Nephron (organoid): ENCODE data around the gene NEK11.

Experiments used
- H3K27ac Mint-ChIP-seq, 3 experiments: 2 replicates each; pipeline ENCODE4 v1.8.0; 2020; ENCODE audit warnings: mixed read lengths in 3 of 3, mild to moderate bottlenecking in 2 of 3, moderate library complexity in 1 of 3
- H3K27me3 Mint-ChIP-seq: 2 replicates; pipeline ENCODE4 v1.8.0; 2021; ENCODE audit warnings: low read depth, mild to moderate bottlenecking, moderate library complexity, mixed read lengths
- H3K36me3 Mint-ChIP-seq: 2 replicates; pipeline ENCODE4 v1.8.0; 2020; ENCODE audit warnings: low read depth, mixed read lengths
- H3K4me1 Mint-ChIP-seq: 2 replicates; pipeline ENCODE4 v1.8.0; 2020; ENCODE audit warnings: mixed read lengths
- H3K4me3 Mint-ChIP-seq, 3 experiments: 2 replicates each; pipeline ENCODE4 v1.8.0; 2020; ENCODE audit warnings: mild to moderate bottlenecking in 3 of 3, mixed read lengths in 3 of 3, moderate library complexity in 2 of 3
- H3K9me3 Mint-ChIP-seq: 2 replicates; pipeline ENCODE4 v1.8.0; 2020; ENCODE audit warnings: mixed read lengths
- CTCF ChIP-seq, 3 experiments: fragments of 200-600 bp; sonication (generic); IDR thresholded peaks; one replicate each; pipeline ENCODE4 v1.5.0; 2021; ENCODE audit warnings: antibody characterized with exemption in 3 of 3; ENCODE audit not compliant: unreplicated experiment in 3 of 3

The NEK11 gene

DNA sequence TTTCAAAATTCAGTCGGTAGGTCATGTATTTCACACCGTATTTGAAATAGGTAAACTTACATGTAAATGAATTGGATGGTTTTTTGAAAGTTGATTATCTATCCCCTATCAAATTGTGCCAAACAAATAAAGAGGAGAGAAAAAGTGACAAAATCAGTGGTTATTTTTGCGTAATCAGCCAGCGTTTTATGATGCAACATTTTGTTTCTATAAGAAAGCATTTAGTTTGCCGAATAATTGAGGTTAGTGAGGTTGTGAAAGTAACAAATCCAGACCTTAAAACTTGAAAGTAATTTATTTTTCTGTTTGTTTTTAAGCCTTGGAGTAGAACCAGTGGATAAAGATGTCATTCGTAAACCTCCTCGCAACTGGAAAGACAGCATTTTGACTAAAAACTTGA lies 29.4 kb upstream of the NEK11 start:
- H3K4me1 Mint-ChIP-seq = peaks cover under 1% of the 10 kb centered on the region
- no peaks in the 10 kb centered on the region for H3K9me3 Mint-ChIP-seq
- no peak overlapping the region for H3K4me3 Mint-ChIP-seq
- no peak overlapping the region for H3K27ac Mint-ChIP-seq
- H3K36me3 Mint-ChIP-seq = peaks cover 37% of the 10 kb centered on the region
- no peak for TF ChIP-seq CTCF (IDR thresholded peaks at IDR 0.05; ENCODE audit: unreplicated experiment in 3 of 3)
- H3K27me3 Mint-ChIP-seq = no peaks in the 10 kb centered on the region

GRCh38 chr3:131001071-131001470 lies 25.6 kb upstream of the NEK11 start:
- H3K9me3 Mint-ChIP-seq = no peaks in the 10 kb centered on the region
- no peaks in the 10 kb centered on the region for H3K27me3 Mint-ChIP-seq
- H3K27ac Mint-ChIP-seq = no peak overlapping the region
- H3K36me3 Mint-ChIP-seq = peaks cover 45% of the 10 kb centered on the region
- no peak for TF ChIP-seq CTCF (IDR thresholded peaks at IDR 0.05; ENCODE audit: unreplicated experiment in 3 of 3)
- no peak overlapping the region for H3K4me3 Mint-ChIP-seq
- no peaks in the 10 kb centered on the region for H3K4me1 Mint-ChIP-seq

- Mint-ChIP-seq H3K4me1 (no peaks in the 10 kb centered on the region), H3K27ac (no peak overlapping the region), H3K9me3 (no peaks in the 10 kb centered on the region), H3K27me3 (no peaks in the 10 kb centered on the region), H3K36me3 (peaks cover 47% of the 10 kb centered on the region), H3K4me3 (no peak overlapping the region)
- no peak for TF ChIP-seq CTCF (IDR thresholded peaks at IDR 0.05; ENCODE audit: unreplicated experiment in 3 of 3)
These were observed 22.1 kb upstream of the NEK11 start for GRCh38 chr3:131004603-131005002.

DNA sequence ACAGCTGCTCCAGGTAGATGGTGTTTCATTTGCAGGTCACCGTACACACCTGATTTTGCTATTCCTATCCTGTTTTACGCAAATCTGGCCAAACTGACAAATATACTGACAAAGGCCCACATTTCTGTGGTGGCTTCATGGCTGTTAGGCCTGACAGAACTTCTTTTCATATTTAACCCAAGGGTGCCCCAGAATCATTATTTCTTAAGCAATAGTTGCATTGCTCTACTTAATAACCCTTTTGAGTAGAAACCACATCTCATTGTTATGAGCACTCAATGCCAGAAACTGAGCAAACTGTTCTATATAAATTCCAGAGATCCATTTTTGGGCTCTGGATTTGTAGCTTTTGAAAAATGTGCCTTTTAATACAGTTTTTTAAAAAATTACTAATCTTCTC lies 19.4 kb upstream of the NEK11 start:
- Mint-ChIP-seq H3K27ac (no peak overlapping the region), H3K36me3 (peaks cover 49% of the 10 kb centered on the region), H3K27me3 (no peaks in the 10 kb centered on the region), H3K4me1 (no peaks in the 10 kb centered on the region), H3K4me3 (no peak overlapping the region), H3K9me3 (no peaks in the 10 kb centered on the region)
- TF ChIP-seq CTCF (IDR thresholded peaks at IDR 0.05; ENCODE audit: unreplicated experiment in 3 of 3) = no peak

- Mint-ChIP-seq H3K4me1 (no peaks in the 10 kb centered on the region), H3K27me3 (no peaks in the 10 kb centered on the region)
These were observed 18.9 kb upstream of the NEK11 start for GRCh38 chr3:131007782-131008181.

More at GRCh38 chr3:131007782-131008181, 18.9 kb upstream of the NEK11 start:
- Mint-ChIP-seq H3K4me3 (no peak overlapping the region), H3K36me3 (peaks cover 54% of the 10 kb centered on the region), H3K27ac (no peak overlapping the region), H3K9me3 (no peaks in the 10 kb centered on the region)
- TF ChIP-seq CTCF (IDR thresholded peaks at IDR 0.05; ENCODE audit: unreplicated experiment in 3 of 3) = no peak
